OCI-LY7 (cell line): ENCODE data around the gene CNKSR2. TPM values are rescaled to one million over a fixed set of nuclear protein-coding genes. Genes with fewer than 3 reads are reported as not detected.

Source experiments
- BruUV-seq: library from RNA; stranded (reverse); fragments of 400-500 nt; replicated peaks from 2 replicates; lab custom pipeline; 2021; lab: Mats Ljungman, UMichigan
- CTCF ChIA-PET: fragments of 300-600 bp; sonication (Branson Sonifier 250); formaldehyde crosslinking; loops from one replicate; lab custom pipeline; 2022; ENCODE audit warnings: antibody characterized with exemption; ENCODE audit not compliant: unreplicated experiment; lab: Charles Lee
- POLR2A ChIA-PET: fragments of 300-600 bp; sonication (Branson Sonifier 250); formaldehyde crosslinking; loops from one replicate; lab custom pipeline; 2022; ENCODE audit warnings: antibody characterized with exemption; lab: Charles Lee
- DNase-seq: peaks from one replicate; pipeline ENCODE4 v3.0.0-alpha.2; 2015; ENCODE audit warnings: low spot score
- H2AFZ ChIP-seq: fragments of 200-600 bp; sonication (generic), shearing (Covaris generic); 2 replicates; pipeline ENCODE4 v1.6.1; 2014; ENCODE audit warnings: mild to moderate bottlenecking, antibody characterized with exemption, low read length, moderate library complexity
- H3K27ac ChIP-seq: fragments of 200-600 bp; sonication (generic); 2 replicates; pipeline ENCODE4 v1.5.1; 2014; ENCODE audit warnings: mixed run types, low read depth, mild to moderate bottlenecking, moderate library complexity, low read length, inconsistent platforms; ENCODE audit not compliant: poor library complexity, severe bottlenecking
- H3K36me3 ChIP-seq: fragments of 200-600 bp; sonication (generic); 2 replicates; pipeline ENCODE4 v1.6.1; 2014; ENCODE audit warnings: mild to moderate bottlenecking, antibody characterized with exemption, low read length, moderate library complexity, mixed read lengths; ENCODE audit not compliant: insufficient read depth
- H3K4me1 ChIP-seq: fragments of 200-600 bp; sonication (generic); 2 replicates; pipeline ENCODE4 v1.5.1; 2014; ENCODE audit warnings: mild to moderate bottlenecking, low read length; ENCODE audit not compliant: insufficient read depth, poor library complexity, severe bottlenecking
- H3K4me2 ChIP-seq: fragments of 200-600 bp; sonication (generic); 2 replicates; pipeline ENCODE4 v1.6.1; 2014; ENCODE audit warnings: mild to moderate bottlenecking, low read length
- H3K4me3 ChIP-seq: fragments of 200-600 bp; sonication (generic); 2 replicates; pipeline ENCODE4 v1.5.1; 2014; ENCODE audit warnings: mild to moderate bottlenecking, low read depth, low read length; ENCODE audit not compliant: poor library complexity, severe bottlenecking
- H3K79me2 ChIP-seq: fragments of 200-600 bp; sonication (generic); 2 replicates; pipeline ENCODE4 v1.6.1; 2016; ENCODE audit warnings: low read depth, mild to moderate bottlenecking, low read length, moderate library complexity, mixed read lengths; ENCODE audit not compliant: insufficient read depth
- H3K9me2 ChIP-seq: fragments of 200-600 bp; sonication (generic); 2 replicates; pipeline ENCODE4 v1.6.1; 2016; ENCODE audit warnings: mild to moderate bottlenecking, low read length, mixed read lengths; ENCODE audit not compliant: insufficient read depth
- H3K9me3 ChIP-seq: fragments of 200-600 bp; sonication (generic); 2 replicates; pipeline ENCODE4 v1.6.1; 2014; ENCODE audit warnings: mild to moderate bottlenecking, mixed run types, low read length, mixed read lengths
- H4K20me1 ChIP-seq: fragments of 200-600 bp; sonication (generic); 2 replicates; pipeline ENCODE4 v1.6.1; 2014; ENCODE audit warnings: mild to moderate bottlenecking, antibody characterized with exemption, low read length, moderate library complexity, mixed read lengths; ENCODE audit not compliant: insufficient read depth
- EZH2phosphoT487 ChIP-seq: fragments of 200-600 bp; sonication (generic); IDR thresholded peaks from 2 replicates; pipeline ENCODE4 v1.6.1; 2018; ENCODE audit warnings: low read depth, borderline replicate concordance, mild to moderate bottlenecking, mixed run types, antibody characterized with exemption, low read length, moderate library complexity, mixed read lengths
- intact Hi-C: fragments of 100-400 bp; cut with micrococcal nuclease; formaldehyde crosslinking; loops from one replicate; pipeline ENCODE4 v1.10.0; 2022; ENCODE audit not compliant: unreplicated experiment
- total RNA-seq, 2 experiments: library from RNA; depleted of rRNA in 1 of 2; stranded (reverse); fragments of >200 nt in 1 of 2; shearing (Covaris generic) in 1 of 2; gene quantifications; 2 replicates each; pipeline ENCODE4 v1.2.3, GENCODE V29; 2014 to 2022
- TF ChIP-seq, protein P1 (sequence below): fragments of 200-600 bp; sonication (generic); conservative IDR thresholded peaks from 2 replicates; pipeline ENCODE4 v1.5.1; 2014; ENCODE audit warnings: mild to moderate bottlenecking, antibody characterized with exemption, low read length, moderate library complexity, mixed read lengths

The CNKSR2 gene
- total RNA-seq, 2 experiments from 2014 or later: not detected

DNA sequence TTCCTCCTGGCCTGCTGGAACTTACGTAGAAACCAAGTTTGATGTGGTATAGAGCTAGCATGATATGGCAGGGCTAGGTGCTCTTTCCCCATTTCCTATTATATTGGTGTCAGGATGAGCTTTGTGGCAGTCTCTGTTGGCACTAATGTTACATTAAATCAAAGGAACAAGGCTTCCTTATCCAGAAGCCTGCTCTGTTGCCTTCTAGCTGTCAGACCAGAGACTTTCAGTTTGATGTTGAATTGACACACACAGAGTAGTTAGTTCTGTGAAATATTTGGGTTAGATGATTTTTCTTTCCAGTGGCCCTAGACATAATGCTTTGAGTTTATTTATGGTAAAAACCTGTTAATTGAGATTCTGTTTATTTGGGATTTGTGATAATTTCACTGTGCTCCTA is 10.0 kb downstream of the CNKSR2 start:
- no TSS peak for BruUV-seq
- no peaks in the 10 kb centered on the region for H3K79me2 ChIP-seq

DNA sequence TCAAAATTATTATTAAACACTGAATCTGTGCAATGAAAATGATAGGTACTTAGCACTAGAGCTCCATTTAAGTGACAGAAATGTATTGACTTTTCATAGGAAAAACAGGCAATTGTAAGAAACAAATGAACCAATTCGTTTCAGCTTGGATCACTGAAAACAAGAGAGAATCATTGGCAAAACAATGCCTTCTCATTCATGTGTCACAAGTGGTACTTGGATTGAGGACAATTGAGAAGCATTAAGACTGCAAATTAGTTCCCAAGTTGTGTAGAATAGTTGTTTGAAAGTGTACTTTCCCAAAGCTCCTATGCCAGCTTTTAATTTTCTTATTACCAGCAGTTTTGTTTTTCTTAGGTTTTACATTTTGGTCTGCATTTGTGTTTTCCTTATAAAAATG is 20.6 kb downstream of the CNKSR2 start:
- Histone ChIP-seq H3K4me2 (no peak overlapping the region), H3K4me3 (no peak overlapping the region), H3K27ac (no peak overlapping the region), H3K9me3 (no peaks in the 10 kb centered on the region), H3K36me3 (no peaks in the 10 kb centered on the region), H3K9me2 (no peaks in the 10 kb centered on the region), H3K4me1 (no peaks in the 10 kb centered on the region), H3K79me2 (no peaks in the 10 kb centered on the region), H2AFZ (no peak overlapping the region), H4K20me1 (no peaks in the 10 kb centered on the region)
- intact Hi-C loops: no loop called here
- TF ChIP-seq EZH2phosphoT487: no peak
- TF ChIP-seq, protein P1, sequence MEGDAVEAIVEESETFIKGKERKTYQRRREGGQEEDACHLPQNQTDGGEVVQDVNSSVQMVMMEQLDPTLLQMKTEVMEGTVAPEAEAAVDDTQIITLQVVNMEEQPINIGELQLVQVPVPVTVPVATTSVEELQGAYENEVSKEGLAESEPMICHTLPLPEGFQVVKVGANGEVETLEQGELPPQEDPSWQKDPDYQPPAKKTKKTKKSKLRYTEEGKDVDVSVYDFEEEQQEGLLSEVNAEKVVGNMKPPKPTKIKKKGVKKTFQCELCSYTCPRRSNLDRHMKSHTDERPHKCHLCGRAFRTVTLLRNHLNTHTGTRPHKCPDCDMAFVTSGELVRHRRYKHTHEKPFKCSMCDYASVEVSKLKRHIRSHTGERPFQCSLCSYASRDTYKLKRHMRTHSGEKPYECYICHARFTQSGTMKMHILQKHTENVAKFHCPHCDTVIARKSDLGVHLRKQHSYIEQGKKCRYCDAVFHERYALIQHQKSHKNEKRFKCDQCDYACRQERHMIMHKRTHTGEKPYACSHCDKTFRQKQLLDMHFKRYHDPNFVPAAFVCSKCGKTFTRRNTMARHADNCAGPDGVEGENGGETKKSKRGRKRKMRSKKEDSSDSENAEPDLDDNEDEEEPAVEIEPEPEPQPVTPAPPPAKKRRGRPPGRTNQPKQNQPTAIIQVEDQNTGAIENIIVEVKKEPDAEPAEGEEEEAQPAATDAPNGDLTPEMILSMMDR: no peak
- DNase-seq: no peak
- CTCF ChIA-PET: no interaction called here
- POLR2A ChIA-PET: interaction anchor here (0.7 to 0.9 kb wide), 2 partner anchors 10 to 128 kb away, joined by 3 read pairs; no protein-coding TSS in a partner anchor
- no TSS peak for BruUV-seq

More for the DNA sequence above, 10.0 kb downstream of the CNKSR2 start:
- no peak overlapping the region for H2AFZ ChIP-seq
- no peaks in the 10 kb centered on the region for H3K4me1 ChIP-seq
- no peak overlapping the region for H3K27ac ChIP-seq
- TF ChIP-seq, protein P1: no peak
- no peak for TF ChIP-seq EZH2phosphoT487
- intact Hi-C loops: no loop called here
- ChIA-PET CTCF (no interaction called here), POLR2A (no interaction called here)
- H3K4me3 ChIP-seq: no peak overlapping the region
- no peaks in the 10 kb centered on the region for H3K36me3 ChIP-seq
- H3K9me2 ChIP-seq: no peaks in the 10 kb centered on the region
- no peak for DNase-seq
- H4K20me1 ChIP-seq: no peaks in the 10 kb centered on the region
- H3K4me2 ChIP-seq: no peak overlapping the region
- H3K9me3 ChIP-seq: no peaks in the 10 kb centered on the region

DNA sequence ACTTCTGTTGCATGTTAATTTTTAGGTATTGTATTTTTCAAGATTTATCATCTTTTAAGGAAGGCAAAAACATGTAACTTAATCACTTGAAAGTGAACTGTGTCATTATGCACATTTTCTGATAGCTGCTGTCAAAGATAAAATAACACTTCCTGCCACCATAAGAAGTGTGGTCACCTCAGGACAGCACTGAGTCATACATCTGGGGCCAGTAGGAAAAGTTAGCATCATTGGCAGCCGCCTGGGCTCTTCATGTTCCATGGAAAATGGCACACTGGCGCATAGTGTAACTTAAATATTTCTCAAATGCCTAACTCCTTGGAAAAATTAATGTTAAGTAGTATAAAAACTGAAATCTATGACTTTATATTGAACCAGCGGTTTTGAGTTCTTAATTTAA is 24.2 kb downstream of the CNKSR2 start:
- Histone ChIP-seq H2AFZ (no peak overlapping the region), H3K4me3 (no peak overlapping the region), H3K36me3 (no peaks in the 10 kb centered on the region), H4K20me1 (no peaks in the 10 kb centered on the region), H3K9me3 (no peaks in the 10 kb centered on the region), H3K4me1 (no peaks in the 10 kb centered on the region), H3K9me2 (no peaks in the 10 kb centered on the region), H3K79me2 (no peaks in the 10 kb centered on the region), H3K4me2 (no peak overlapping the region), H3K27ac (no peak overlapping the region)
- BruUV-seq: no TSS peak
- ChIA-PET CTCF (no interaction called here), POLR2A (no interaction called here)
- no peak for DNase-seq
- intact Hi-C loops: no loop called here
- TF ChIP-seq, protein P1: no peak
- TF ChIP-seq EZH2phosphoT487: no peak
